Forelimb muscle (tissue), 1 donor: ENCODE measurements around the gene EHMT2. TPM values are rescaled to one million over a fixed set of nuclear protein-coding genes. Genes with fewer than 3 reads are reported as not detected.
"Not testable (repeated sequence)": the region's sequence is repeated elsewhere in the genome, so short reads cannot be mapped to it uniquely, and the experiment has no call there.

Source experiments
- DNase-seq: peaks from one replicate; pipeline ENCODE4 v3.0.0-alpha.2; 2013; ENCODE audit warnings: low read depth
- polyA plus RNA-seq: library from polyadenylated mRNA; unstranded; fragments of 120-200 nt; gene quantifications from one replicate; pipeline ENCODE4 v1.2.1, GENCODE V29; 2013; ENCODE audit not compliant: insufficient read length

EHMT2 gene
- polyA plus RNA-seq, result 29.3 TPM

- peak; percentile 49 for DNase-seq
Measured at GRCh38 chr6:31897612-31898382, at the start of gene EHMT2. Gene EHMT2, minus strand, starts transcription at chr6:31897698. Its CDS starts 21 bp downstream, at chr6:31897677.

- DNase-seq, result no peak
Measured at GRCh38 chr6:31947070-31947675, 49.7 kb upstream of the EHMT2 start.

GRCh38 chr6:31946370-31946885, 48.9 kb upstream of the EHMT2 start:
- DNase-seq, result no peak

GRCh38 chr6:31945507-31946369, 48.2 kb upstream of the EHMT2 start, which contains the start of gene CFB:
Gene CFB, plus strand, starts transcription at chr6:31946095. Its CDS starts 127 bp downstream, at chr6:31946222.
- no peak for DNase-seq

- no peak for DNase-seq
Measured at GRCh38 chr6:31945154-31945506, 47.6 kb upstream of the EHMT2 start.

GRCh38 chr6:31943742-31944141, 46.2 kb upstream of the EHMT2 start:
- no peak for DNase-seq

GRCh38 chr6:31940256-31940664, 42.8 kb upstream of the EHMT2 start:
- no peak for DNase-seq

- no peak for DNase-seq
Measured at GRCh38 chr6:31935823-31936222, 38.3 kb upstream of the EHMT2 start.

- DNase-seq, result no peak
Measured at GRCh38 chr6:31935021-31935420, 37.5 kb upstream of the EHMT2 start.

- DNase-seq, result no peak
Measured at GRCh38 chr6:31933537-31933936, 36.0 kb upstream of the EHMT2 start.

- DNase-seq, result not testable (repeated sequence)
Measured at GRCh38 chr6:31932137-31932536, 34.6 kb upstream of the EHMT2 start.

GRCh38 chr6:31930962-31931361, 33.5 kb upstream of the EHMT2 start:
- no peak for DNase-seq

- no peak for DNase-seq
Measured at GRCh38 chr6:31928672-31928939, 31.1 kb upstream of the EHMT2 start.

GRCh38 chr6:31927863-31928671, 30.6 kb upstream of the EHMT2 start:
- no peak for DNase-seq

GRCh38 chr6:31927242-31927862, 29.9 kb upstream of the EHMT2 start, which contains the start of gene C2:
Gene C2, plus strand, starts transcription at chr6:31927717. Its CDS starts 36 bp downstream, at chr6:31927753.
- DNase-seq, result no peak

- no peak for DNase-seq
Measured at GRCh38 chr6:31922942-31923341, 25.4 kb upstream of the EHMT2 start.

GRCh38 chr6:31920811-31921210, 23.3 kb upstream of the EHMT2 start:
- DNase-seq, result no peak

- no peak for DNase-seq
Measured at GRCh38 chr6:31919624-31920303, 22.3 kb upstream of the EHMT2 start.

GRCh38 chr6:31918069-31918720, 20.7 kb upstream of the EHMT2 start:
- no peak for DNase-seq

- DNase-seq, result no peak
Measured at GRCh38 chr6:31915756-31916155, 18.3 kb upstream of the EHMT2 start.
